ENCODE results near the gene DCAKD. TPM values are rescaled to one million over a fixed set of nuclear protein-coding genes. Genes with fewer than 3 reads are reported as not detected.

The DCAKD gene
- polyA plus RNA-seq, 1 donor from 2014 or later = 68.5 TPM

- Histone ChIP-seq H3K27me3 (ENCODE audit: insufficient read depth, low read depth, low read length) (no peaks in the 10 kb centered on the region), H3K4me2 (ENCODE audit: low read length) (no peak overlapping the region), H3K9ac (ENCODE audit: low read length) (no peak overlapping the region), H3K9me3 (ENCODE audit: low read length) (no peaks in the 10 kb centered on the region), H3K9me2 (ENCODE audit: insufficient read depth, low read length) (no peaks in the 10 kb centered on the region), H3K27ac (ENCODE audit: low read length) (no peak overlapping the region), H3K79me2 (replicated peaks; ENCODE audit: insufficient read depth, low read length) (no peaks in the 10 kb centered on the region), H3K36me3 (ENCODE audit: insufficient read depth, low read length) (no peaks in the 10 kb centered on the region), H4K20me1 (ENCODE audit: insufficient read depth) (no peaks in the 10 kb centered on the region), H3F3A (ENCODE audit: insufficient read depth, low read length, poor library complexity, severe bottlenecking) (no peaks in the 10 kb centered on the region), H2AFZ (ENCODE audit: low read depth, low read length) (no peak overlapping the region), H3K4me3 (ENCODE audit: low read length) (no peak overlapping the region)
- TF ChIP-seq REST (IDR thresholded peaks at IDR 0.05; ENCODE audit: borderline replicate concordance) = no peak
- no peak for TF ChIP-seq MXI1 (conservative IDR thresholded peaks at IDR 0.05; ENCODE audit: poor library complexity, severe bottlenecking)
- TF ChIP-seq CTCF (IDR thresholded peaks at IDR 0.05; ENCODE audit: poor library complexity, severe bottlenecking) = no peak
- TF ChIP-seq RAD21 (conservative IDR thresholded peaks at IDR 0.05) = no peak
- TF ChIP-seq TAF1 (IDR thresholded peaks at IDR 0.05; ENCODE audit: low read depth) = no peak
- no peak for TF ChIP-seq SMC3 (conservative IDR thresholded peaks at IDR 0.05; ENCODE audit: poor library complexity)
- TF ChIP-seq EP300 (conservative IDR thresholded peaks at IDR 0.05; ENCODE audit: poor library complexity, severe bottlenecking) = no peak
- no peak for TF ChIP-seq EZH2 (IDR thresholded peaks at IDR 0.05; ENCODE audit: borderline replicate concordance, insufficient read depth, low read length, poor library complexity, severe bottlenecking)
- no peak for TF ChIP-seq POLR2AphosphoS5 (IDR thresholded peaks at IDR 0.05)
Measured at GRCh38 chr17:44978807-44979206, 72.6 kb downstream of the DCAKD start.

GRCh38 chr17:44977814-44978550 is 73.5 kb downstream of the DCAKD start:
- no peak overlapping the region for H2AFZ ChIP-seq (ENCODE audit: low read depth, low read length)
- H3K79me2 ChIP-seq (replicated peaks; ENCODE audit: insufficient read depth, low read length) = no peaks in the 10 kb centered on the region
- no peaks in the 10 kb centered on the region for H3K27me3 ChIP-seq (ENCODE audit: insufficient read depth, low read depth, low read length)
- H4K20me1 ChIP-seq (ENCODE audit: insufficient read depth) = no peaks in the 10 kb centered on the region
- TF ChIP-seq CTCF (IDR thresholded peaks at IDR 0.05; ENCODE audit: poor library complexity, severe bottlenecking) (no peak), SMC3 (conservative IDR thresholded peaks at IDR 0.05; ENCODE audit: poor library complexity) (no peak)
- H3K9me3 ChIP-seq (ENCODE audit: low read length) = no peaks in the 10 kb centered on the region
- no peak overlapping the region for H3K9ac ChIP-seq (ENCODE audit: low read length)
- no peaks in the 10 kb centered on the region for H3K9me2 ChIP-seq (ENCODE audit: insufficient read depth, low read length)
- no peaks in the 10 kb centered on the region for H3F3A ChIP-seq (ENCODE audit: insufficient read depth, low read length, poor library complexity, severe bottlenecking)
- H3K36me3 ChIP-seq (ENCODE audit: insufficient read depth, low read length) = no peaks in the 10 kb centered on the region
- no peak overlapping the region for H3K27ac ChIP-seq (ENCODE audit: low read length)
- H3K4me2 ChIP-seq (ENCODE audit: low read length) = no peak overlapping the region
- no peak overlapping the region for H3K4me3 ChIP-seq (ENCODE audit: low read length)
